ENCODE results near the gene INO80. TPM values are rescaled to one million over a fixed set of nuclear protein-coding genes. Genes with fewer than 3 reads are reported as not detected.
A peak's percentile ranks its signal among the peaks of the same experiment; 100 is the strongest.

The INO80 gene
- total and polyA plus RNA-seq, 2 donors (not counting 3 experiments of a cell fraction or from before 2014, with no cell fraction given): 5.7 to 29.1 TPM

DNA sequence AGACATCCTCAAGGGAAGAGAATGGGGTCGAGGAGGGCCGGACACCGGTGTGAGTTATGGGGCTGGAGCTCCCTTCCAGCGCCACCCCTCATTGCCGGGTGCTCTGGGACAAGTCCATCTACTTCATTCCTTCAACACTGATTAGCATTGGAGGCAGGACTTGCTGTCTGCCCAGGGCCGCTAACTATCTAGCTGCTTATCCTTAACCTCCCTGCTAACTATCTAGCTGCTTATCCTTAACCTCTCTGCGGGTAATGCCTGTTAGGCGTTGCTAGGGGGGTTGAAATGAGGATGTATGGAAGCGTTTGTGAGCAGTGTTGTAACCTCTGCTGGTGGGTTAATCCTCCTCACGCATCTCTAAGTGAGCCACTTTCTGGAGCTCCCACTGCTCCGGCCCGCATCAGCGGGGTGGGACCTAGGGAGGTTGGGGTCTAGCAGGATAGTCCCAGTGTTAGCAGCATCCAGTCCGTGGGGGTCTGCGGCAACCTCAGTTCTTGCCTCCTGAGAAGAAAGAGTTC lies 173.7 kb downstream of the INO80 start:
- peaks cover 31% of the 10 kb centered on the region for H3K4me1 ChIP-seq (ENCODE audit: control insufficient read depth, extremely low read depth, insufficient read depth, low read length)

GRCh38 chr15:40941528-40942336 lies 174.3 kb downstream of the INO80 start:
- dilution Hi-C loops (cut with MboI; ENCODE audit: extremely low pct_ligation_motif_present, low sequenced_read_pairs): no loop called here
- intact Hi-C loops (cut with micrococcal nuclease): loop anchor here (1.0 to 10.0 kb wide), 9 partner anchors 11 to 291 kb away; partner anchors contain the start of genes CHAC1, CHP1, EXD1 and INO80
- peak overlapping the region; percentile 80 for H3K27ac ChIP-seq (ENCODE audit: insufficient read depth, low read depth, low read length)
- TF ChIP-seq GATA2 (IDR thresholded peaks at IDR 0.05; ENCODE audit: insufficient read depth, insufficient read length, low read depth, low read length) (no peak), EZH2 (IDR thresholded peaks at IDR 0.05; ENCODE audit: borderline replicate concordance, low read depth, low read length, severe bottlenecking) (no peak), MAX (IDR thresholded peaks at IDR 0.05; ENCODE audit: insufficient read depth, insufficient read length) (peak; percentile 92), POLR2A (IDR thresholded peaks at IDR 0.05; ENCODE audit: low read depth, low read length) (peak; percentile 44), FOS (IDR thresholded peaks at IDR 0.05; ENCODE audit: borderline replicate concordance, insufficient read depth, low read length) (peak; percentile 91), MYC (IDR thresholded peaks at IDR 0.05; ENCODE audit: low read depth, low read length) (peak; percentile 89), JUN (IDR thresholded peaks at IDR 0.05; ENCODE audit: borderline replicate concordance, insufficient read depth, insufficient read length, low read depth) (peak; percentile 48), POLR2AphosphoS5 (IDR thresholded peaks at IDR 0.05; ENCODE audit: insufficient read depth, low read depth, low read length) (peak; percentile 89)
- TF ChIP-seq, protein P1, sequence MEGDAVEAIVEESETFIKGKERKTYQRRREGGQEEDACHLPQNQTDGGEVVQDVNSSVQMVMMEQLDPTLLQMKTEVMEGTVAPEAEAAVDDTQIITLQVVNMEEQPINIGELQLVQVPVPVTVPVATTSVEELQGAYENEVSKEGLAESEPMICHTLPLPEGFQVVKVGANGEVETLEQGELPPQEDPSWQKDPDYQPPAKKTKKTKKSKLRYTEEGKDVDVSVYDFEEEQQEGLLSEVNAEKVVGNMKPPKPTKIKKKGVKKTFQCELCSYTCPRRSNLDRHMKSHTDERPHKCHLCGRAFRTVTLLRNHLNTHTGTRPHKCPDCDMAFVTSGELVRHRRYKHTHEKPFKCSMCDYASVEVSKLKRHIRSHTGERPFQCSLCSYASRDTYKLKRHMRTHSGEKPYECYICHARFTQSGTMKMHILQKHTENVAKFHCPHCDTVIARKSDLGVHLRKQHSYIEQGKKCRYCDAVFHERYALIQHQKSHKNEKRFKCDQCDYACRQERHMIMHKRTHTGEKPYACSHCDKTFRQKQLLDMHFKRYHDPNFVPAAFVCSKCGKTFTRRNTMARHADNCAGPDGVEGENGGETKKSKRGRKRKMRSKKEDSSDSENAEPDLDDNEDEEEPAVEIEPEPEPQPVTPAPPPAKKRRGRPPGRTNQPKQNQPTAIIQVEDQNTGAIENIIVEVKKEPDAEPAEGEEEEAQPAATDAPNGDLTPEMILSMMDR (IDR thresholded peaks at IDR 0.05; ENCODE audit: extremely low read depth in 1 of 2, insufficient read depth in 1 of 2, low read depth in 1 of 2, low read length in 2 of 2): peak; percentile 41 to 76
- no peaks in the 10 kb centered on the region for H3K27me3 ChIP-seq (ENCODE audit: control insufficient read depth in 2 of 2, insufficient read depth in 2 of 2, low read length in 2 of 2)
- H2AFZ ChIP-seq (ENCODE audit: low read depth, low read length): peak overlapping the region; percentile 55
- CTCF ChIA-PET: interaction anchor here (0.6 to 5.1 kb wide), 39 partner anchors 12 to 719 kb away, joined by 3 to 303 read pairs (median 5); partner anchors contain the start of genes CHAC1, DLL4, INO80 and MGA
- H3K9me3 ChIP-seq (replicated peaks; ENCODE audit: control insufficient read depth, insufficient read depth, low read length): no peaks in the 10 kb centered on the region
- H3K36me3 ChIP-seq (ENCODE audit: control insufficient read depth in 2 of 2, extremely low read depth in 1 of 2, insufficient read depth in 2 of 2, low read length in 2 of 2): peaks cover 0 to 18% of the 10 kb centered on the region in 2 experiments
- no peaks in the 10 kb centered on the region for H3K79me2 ChIP-seq (ENCODE audit: control insufficient read depth, insufficient read depth, low read length)
- FAIRE-seq: peak; percentile 90
- peak overlapping the region; percentile 86 for H3K9ac ChIP-seq (replicated peaks; ENCODE audit: extremely low read depth, insufficient read depth, low read length)
- H3K4me1 ChIP-seq (ENCODE audit: control insufficient read depth, extremely low read depth, insufficient read depth, low read length): peaks cover 31% of the 10 kb centered on the region
- BruUV-seq (replicated peaks): no TSS peak
- peak overlapping the region; percentile 86 for H3K4me2 ChIP-seq (ENCODE audit: insufficient read depth, low read length)
- POLR2A ChIA-PET: interaction anchor here (0.6 to 4.5 kb wide), 9 partner anchors 11 to 502 kb away, joined by 3 to 51 read pairs (median 6); partner anchors contain the start of genes CHAC1 and DLL4
- H3K4me3 ChIP-seq (replicated peaks in 1 of 3; ENCODE audit: insufficient read depth in 1 of 3, low read depth in 1 of 3, low read length in 3 of 3): peak overlapping the region; percentile 24 to 46 (median 37)
- no peaks in the 10 kb centered on the region for H4K20me1 ChIP-seq (replicated peaks; ENCODE audit: control insufficient read depth, extremely low read depth, insufficient read depth, low read length)
- H3K9me1 ChIP-seq (replicated peaks; ENCODE audit: control insufficient read depth, extremely low read depth, insufficient read depth, low read length): no peaks in the 10 kb centered on the region
- DNase-seq (ENCODE audit: low read depth, low spot score): peak; percentile 88

More for the DNA sequence above, 173.7 kb downstream of the INO80 start:
- Histone ChIP-seq H3K27me3 (ENCODE audit: control insufficient read depth in 2 of 2, insufficient read depth in 2 of 2, low read length in 2 of 2) (no peaks in the 10 kb centered on the region), H2AFZ (ENCODE audit: low read depth, low read length) (peak overlapping the region; percentile 55), H3K9ac (replicated peaks; ENCODE audit: extremely low read depth, insufficient read depth, low read length) (peak overlapping the region; percentile 86), H3K4me2 (ENCODE audit: insufficient read depth, low read length) (peak overlapping the region; percentile 86), H3K9me3 (replicated peaks; ENCODE audit: control insufficient read depth, insufficient read depth, low read length) (no peaks in the 10 kb centered on the region), H3K9me1 (replicated peaks; ENCODE audit: control insufficient read depth, extremely low read depth, insufficient read depth, low read length) (no peaks in the 10 kb centered on the region), H3K79me2 (ENCODE audit: control insufficient read depth, insufficient read depth, low read length) (no peaks in the 10 kb centered on the region), H4K20me1 (replicated peaks; ENCODE audit: control insufficient read depth, extremely low read depth, insufficient read depth, low read length) (no peaks in the 10 kb centered on the region), H3K36me3 (ENCODE audit: control insufficient read depth in 2 of 2, extremely low read depth in 1 of 2, insufficient read depth in 2 of 2, low read length in 2 of 2) (peaks cover 0 to 13% of the 10 kb centered on the region in 2 experiments), H3K27ac (ENCODE audit: insufficient read depth, low read depth, low read length) (peak overlapping the region; percentile 80), H3K4me3 (replicated peaks in 1 of 3; ENCODE audit: insufficient read depth in 1 of 3, low read depth in 1 of 3, low read length in 3 of 3) (peak overlapping the region; percentile 24 to 46 (median 37))
- TF ChIP-seq FOS (IDR thresholded peaks at IDR 0.05; ENCODE audit: borderline replicate concordance, insufficient read depth, low read length): no peak
- dilution Hi-C loops (cut with MboI; ENCODE audit: extremely low pct_ligation_motif_present, low sequenced_read_pairs): no loop called here
- peak; percentile 46 for FAIRE-seq
- DNase-seq (ENCODE audit: low read depth, low spot score): no peak
- ChIA-PET CTCF (interaction anchor here (0.6 to 5.1 kb wide), 31 partner anchors 12 to 718 kb away, joined by 3 to 303 read pairs (median 6); partner anchors contain the start of genes CHAC1, DLL4, INO80 and MGA), POLR2A (interaction anchor here (0.6 to 4.5 kb wide), 7 partner anchors 11 to 502 kb away, joined by 3 to 51 read pairs (median 19); partner anchors contain the start of genes CHAC1 and DLL4)
- BruUV-seq (replicated peaks): TSS peak; percentile 16
- intact Hi-C loops (cut with micrococcal nuclease): loop anchor here (1.0 to 10.0 kb wide), 3 partner anchors 11 to 290 kb away; partner anchors contain the start of genes CHAC1, CHP1, EXD1 and INO80

Data from endothelial cell of umbilical vein (primary cell).